Hepatocyte (in vitro differentiated cells): ENCODE results near the gene CACNB4.

Experiments used
- EZH2 ChIP-seq: fragments of 200-600 bp; sonication (generic); IDR thresholded peaks from 2 replicates; pipeline ENCODE4 v1.6.1; 2016; ENCODE audit warnings: antibody characterized with exemption, mild to moderate bottlenecking, borderline replicate concordance
- EZH2phosphoT487 ChIP-seq: fragments of 200-600 bp; sonication (generic); IDR thresholded peaks from one replicate; pipeline ENCODE4 v1.6.1; 2018; ENCODE audit warnings: antibody characterized with exemption, mild to moderate bottlenecking, low read depth, moderate library complexity; ENCODE audit not compliant: unreplicated experiment, severe bottlenecking
- TF ChIP-seq, protein P1 (sequence below): fragments of 200-600 bp; sonication (generic); IDR thresholded peaks from 2 replicates; pipeline ENCODE4 v1.5.1; 2016; ENCODE audit warnings: antibody characterized with exemption, mild to moderate bottlenecking; ENCODE audit not compliant: poor library complexity

DNA sequence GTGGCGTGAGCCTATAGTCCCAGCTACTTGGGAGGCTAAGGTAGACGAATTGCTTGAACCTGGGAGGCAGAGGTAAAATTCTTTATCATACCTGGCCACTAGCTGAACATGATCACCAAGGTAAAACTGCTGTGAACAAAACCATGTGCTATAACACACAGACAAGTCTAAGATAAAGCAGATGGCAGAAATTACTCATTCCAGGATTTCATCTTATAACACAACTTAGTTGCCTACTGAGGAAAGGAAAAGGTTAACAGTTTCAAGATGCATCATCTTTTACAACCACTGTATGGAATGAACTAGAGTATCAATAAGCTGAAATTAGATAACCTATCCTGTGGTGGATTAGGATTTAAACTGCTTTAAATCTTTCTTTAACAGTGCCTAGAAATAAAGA is 278.9 kb downstream of the CACNB4 start:
- TF ChIP-seq, protein P1, sequence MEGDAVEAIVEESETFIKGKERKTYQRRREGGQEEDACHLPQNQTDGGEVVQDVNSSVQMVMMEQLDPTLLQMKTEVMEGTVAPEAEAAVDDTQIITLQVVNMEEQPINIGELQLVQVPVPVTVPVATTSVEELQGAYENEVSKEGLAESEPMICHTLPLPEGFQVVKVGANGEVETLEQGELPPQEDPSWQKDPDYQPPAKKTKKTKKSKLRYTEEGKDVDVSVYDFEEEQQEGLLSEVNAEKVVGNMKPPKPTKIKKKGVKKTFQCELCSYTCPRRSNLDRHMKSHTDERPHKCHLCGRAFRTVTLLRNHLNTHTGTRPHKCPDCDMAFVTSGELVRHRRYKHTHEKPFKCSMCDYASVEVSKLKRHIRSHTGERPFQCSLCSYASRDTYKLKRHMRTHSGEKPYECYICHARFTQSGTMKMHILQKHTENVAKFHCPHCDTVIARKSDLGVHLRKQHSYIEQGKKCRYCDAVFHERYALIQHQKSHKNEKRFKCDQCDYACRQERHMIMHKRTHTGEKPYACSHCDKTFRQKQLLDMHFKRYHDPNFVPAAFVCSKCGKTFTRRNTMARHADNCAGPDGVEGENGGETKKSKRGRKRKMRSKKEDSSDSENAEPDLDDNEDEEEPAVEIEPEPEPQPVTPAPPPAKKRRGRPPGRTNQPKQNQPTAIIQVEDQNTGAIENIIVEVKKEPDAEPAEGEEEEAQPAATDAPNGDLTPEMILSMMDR: no peak
- TF ChIP-seq EZH2phosphoT487 (no peak), EZH2 (no peak)
